CD4-positive, alpha-beta T cell treated with Interleukin-6 at 100 ng/mL for 8 hours (primary cell): Measurements from ENCODE around the gene CPB1.

Experiments used
- DNase-seq: peaks from one replicate; pipeline ENCODE4 v3.0.0-alpha.2; 2020; ENCODE audit warnings: mixed read lengths, low spot score

CPB1 gene

DNA sequence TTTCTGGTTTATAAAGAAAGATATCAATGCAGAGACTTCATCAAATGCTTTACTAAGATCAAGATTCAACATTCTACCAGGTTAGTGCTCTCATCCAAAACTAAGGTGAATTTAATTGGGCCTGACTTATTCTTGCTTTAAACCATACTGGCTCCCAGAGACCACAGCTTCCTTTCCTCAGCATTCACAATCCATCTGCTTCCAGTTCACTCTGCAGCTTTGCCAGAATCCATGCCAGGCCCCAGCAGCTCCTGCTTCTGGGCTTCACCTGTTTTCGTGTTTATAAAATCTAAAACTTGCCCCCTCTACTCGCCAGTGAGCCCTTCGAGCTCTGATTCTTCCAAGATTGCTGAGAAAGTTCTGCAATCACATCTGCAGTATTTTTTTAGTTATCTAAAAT, 2.3 kb downstream of the CPB1 start:
- no peak for DNase-seq

DNA sequence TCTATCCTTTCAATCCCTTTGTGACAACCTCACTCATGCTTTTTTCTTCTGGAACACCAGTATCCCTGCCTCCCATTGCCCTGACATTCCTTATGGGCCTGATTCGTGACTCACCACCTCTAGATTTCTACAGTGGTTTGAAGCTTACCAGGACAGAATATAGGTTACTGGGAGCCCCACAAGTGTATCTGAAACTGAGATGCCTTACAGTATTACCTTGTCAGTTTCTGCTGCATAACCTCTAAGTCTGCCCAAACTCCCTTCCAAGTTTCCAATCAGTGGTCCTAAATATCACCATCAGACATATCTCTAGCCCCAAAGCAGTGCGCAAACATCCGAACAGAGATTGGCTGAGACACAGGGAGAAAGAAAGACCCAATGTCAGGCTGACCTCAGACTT, 5.6 kb downstream of the CPB1 start:
- no peak for DNase-seq

DNA sequence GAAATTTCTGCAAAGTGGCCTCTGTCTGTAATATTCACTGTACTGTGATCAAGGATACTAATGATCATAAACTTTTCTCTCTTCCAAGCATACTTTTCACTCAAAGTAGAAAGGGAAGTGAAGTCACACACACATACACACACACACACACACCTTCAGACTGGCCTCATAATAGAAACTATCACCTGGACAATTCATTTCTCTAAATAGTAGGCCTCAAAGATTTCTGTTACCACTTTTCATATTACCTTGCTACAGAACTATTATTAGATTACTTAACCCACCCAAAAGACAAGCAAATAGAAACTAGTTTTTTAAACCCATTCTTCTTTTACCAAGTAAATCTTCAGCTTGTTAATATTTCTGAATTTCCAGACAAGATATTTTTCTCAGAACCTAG, 12.2 kb downstream of the CPB1 start:
- no peak for DNase-seq

GRCh38 chr3:148840451-148840850, 12.8 kb downstream of the CPB1 start:
- DNase-seq, result no peak

DNA sequence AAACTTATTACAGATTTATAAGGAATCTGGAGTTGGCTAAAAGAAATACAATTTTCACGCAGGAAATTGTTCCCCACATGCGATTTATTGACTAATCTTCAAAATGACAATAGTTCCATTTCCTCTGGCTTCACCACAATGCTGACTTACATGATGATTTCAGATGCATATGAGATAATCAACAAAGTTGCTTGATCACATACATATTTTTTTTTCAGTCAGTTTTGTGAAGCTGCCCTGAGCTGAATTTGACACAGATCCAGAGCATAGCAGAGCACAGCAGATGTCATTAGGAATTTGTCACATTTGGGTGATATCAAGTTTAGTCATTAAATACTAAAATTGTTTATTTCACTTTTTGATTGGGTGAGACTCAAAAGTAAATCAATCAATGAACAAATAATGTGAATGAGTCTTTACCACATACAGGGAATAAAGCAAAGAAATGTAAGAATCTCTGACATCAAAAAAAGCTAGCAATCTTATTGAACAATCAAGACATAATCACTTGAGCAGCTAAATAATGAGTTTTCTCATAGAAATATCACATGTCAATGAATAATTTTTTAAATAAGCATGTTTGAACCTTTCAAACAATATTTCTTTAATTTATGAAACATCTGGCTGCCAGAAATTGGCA, 18.3 kb downstream of the CPB1 start:
- no peak for DNase-seq

- no peak for DNase-seq
These were observed 19.7 kb downstream of the CPB1 start for GRCh38 chr3:148847351-148847750.

DNA sequence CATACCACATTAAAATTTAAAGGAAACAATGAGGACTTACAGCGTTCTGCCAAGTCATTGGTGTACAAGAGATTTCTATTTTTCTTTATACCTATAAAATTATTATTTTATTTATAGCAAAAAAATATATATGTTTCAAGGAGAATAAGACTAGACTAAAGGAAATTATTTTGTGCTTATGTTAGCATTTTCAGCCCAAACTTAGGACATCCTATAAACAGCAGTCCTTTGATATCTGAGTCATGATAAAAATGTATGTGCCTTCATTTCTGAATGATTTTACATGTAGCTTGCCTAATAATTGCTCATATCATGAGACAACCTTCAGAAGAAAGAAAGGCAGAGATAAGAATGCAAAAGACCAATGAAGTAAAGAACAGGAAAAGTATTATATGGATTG, 20.8 kb downstream of the CPB1 start:
- no peak for DNase-seq

GRCh38 chr3:148852271-148852992, 24.8 kb downstream of the CPB1 start:
- no peak for DNase-seq

DNA sequence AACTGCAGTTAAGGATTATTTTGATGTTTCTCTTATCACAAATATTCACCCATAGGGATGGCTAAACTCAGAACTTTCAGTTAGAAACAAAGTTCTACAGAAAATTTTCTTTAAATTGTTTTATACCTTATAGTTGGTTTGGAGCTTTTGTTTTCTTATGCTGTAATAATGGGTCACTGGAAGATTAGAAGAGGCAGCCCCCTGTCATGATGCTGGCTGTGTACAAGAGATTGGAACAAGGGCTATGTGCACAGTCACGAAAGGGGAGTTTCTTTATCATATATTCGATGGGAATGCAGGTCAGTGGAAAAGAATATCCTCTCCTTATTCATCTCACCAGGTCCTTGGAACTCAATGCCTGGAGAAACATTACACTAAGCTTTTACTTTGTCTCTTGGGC, 25.5 kb downstream of the CPB1 start:
- DNase-seq, result no peak

GRCh38 chr3:148854061-148854460, 26.4 kb downstream of the CPB1 start:
- no peak for DNase-seq

GRCh38 chr3:148856384-148856783, 28.8 kb downstream of the CPB1 start:
- DNase-seq, result no peak

GRCh38 chr3:148857316-148857715, 29.7 kb downstream of the CPB1 start:
- no peak for DNase-seq

DNA sequence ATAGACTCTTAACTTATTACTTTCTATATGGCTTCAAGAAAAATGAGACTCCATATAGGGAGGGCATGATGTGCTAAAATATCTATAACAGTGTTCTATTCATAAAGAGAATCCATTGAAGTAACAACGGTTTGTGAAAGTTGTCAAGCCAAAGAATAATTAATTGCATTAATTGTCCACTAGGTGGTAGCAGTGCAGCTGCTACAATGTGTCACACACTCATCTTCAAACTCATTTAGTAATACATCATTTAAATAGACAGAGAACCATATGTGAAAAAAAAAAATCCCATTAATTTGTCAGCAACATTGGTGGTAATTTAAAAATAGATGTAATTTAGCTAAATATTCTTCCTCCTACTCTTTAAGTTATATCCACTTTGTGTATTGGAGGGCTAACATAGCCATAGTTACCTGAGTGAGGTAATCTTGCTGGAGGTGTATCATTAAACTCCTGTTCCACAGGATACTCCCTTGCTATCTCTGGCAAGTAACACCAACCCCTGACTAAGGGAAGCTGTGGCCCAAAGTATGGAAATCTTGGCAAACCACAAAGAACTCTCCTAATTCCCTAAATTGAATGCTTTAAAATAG, 33.8 kb downstream of the CPB1 start:
- no peak for DNase-seq

DNA sequence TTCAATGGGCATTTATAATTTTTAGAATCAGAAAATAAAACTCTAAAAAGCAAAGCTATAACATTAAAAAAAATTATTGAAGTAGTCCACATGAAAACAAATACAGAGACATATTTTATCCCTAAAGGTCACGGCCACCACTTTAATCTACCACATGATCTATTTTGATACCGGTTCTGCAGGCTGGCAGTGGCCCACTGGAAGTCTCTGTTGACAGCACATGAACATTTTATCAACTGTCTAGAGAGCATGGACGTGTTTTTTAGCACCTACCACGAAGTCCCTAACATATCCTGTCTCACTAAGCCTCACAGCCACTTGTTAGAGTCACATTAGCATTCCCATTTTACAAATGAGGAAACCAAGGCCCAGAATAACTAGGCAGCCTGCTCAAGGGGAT, 35.7 kb downstream of the CPB1 start:
- DNase-seq, result no peak

GRCh38 chr3:148863814-148864213, 36.2 kb downstream of the CPB1 start:
- DNase-seq, result no peak

- DNase-seq, result no peak
These were observed 37.4 kb downstream of the CPB1 start, which contains the start of gene CPA3 for GRCh38 chr3:148865049-148865448. Gene CPA3, plus strand, starts transcription at chr3:148865296. Its CDS starts 12 bp downstream, at chr3:148865308.

GRCh38 chr3:148866261-148866660, 38.6 kb downstream of the CPB1 start:
- no peak for DNase-seq

DNA sequence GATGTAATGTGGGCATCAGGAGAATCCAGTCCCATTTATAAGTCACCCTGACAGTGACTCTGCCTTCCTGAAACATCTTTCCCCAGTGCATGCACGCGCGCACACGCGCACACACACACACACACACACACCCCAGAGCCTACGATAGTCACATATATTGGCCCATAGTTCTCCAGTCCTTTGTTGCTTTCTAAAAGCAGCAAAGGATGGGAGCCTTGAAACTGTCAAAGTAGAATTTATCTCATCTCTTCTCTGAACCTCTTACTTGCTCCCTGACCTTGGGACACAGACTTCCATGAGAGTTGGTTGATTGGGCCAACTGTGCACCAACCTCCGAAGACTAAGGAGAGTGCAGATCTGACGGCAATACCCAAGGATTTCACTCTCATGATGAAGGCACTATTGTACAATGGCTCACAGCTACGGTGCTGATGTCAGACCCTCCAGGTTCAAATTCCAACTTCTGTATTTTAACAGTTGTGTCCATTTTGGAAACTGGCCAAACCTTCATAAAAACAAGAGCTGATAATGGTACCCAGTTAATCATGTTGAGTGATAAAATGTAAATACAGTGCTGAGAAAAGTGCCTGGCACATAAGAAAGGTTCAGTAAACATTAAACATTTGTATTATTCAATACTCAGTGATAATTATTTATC, 45.8 kb downstream of the CPB1 start:
- no peak for DNase-seq

GRCh38 chr3:148873977-148874376, 46.4 kb downstream of the CPB1 start:
- DNase-seq, result no peak

GRCh38 chr3:148878095-148878494, 50.5 kb downstream of the CPB1 start:
- DNase-seq, result no peak

- no peak for DNase-seq
These were observed 51.6 kb downstream of the CPB1 start for GRCh38 chr3:148879256-148879655.

DNA sequence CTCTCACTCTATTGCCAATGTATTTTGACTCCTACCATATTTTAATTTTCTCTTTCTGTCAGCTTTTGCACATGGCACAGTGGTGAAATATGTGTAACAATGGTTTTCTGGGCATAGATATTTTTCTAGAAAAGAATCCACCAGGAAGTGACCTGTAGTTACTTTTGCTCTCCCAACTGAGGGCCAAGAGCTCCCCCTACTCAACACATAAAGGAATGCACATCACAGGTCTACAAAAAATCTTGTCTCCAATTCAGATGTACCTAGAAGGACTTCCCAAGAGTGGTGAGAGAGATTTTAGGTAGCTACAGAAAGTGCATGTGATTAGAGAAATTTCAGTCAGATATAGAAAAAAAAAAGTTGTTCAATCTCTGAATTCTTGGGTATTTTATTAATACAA, 53.1 kb downstream of the CPB1 start:
- DNase-seq, result no peak

- DNase-seq, result no peak
These were observed 53.7 kb downstream of the CPB1 start for GRCh38 chr3:148881286-148881685.
